Measurements from ENCODE around the gene PEMT. TPM values are rescaled to one million over a fixed set of nuclear protein-coding genes. Genes with fewer than 3 reads are reported as not detected.

PEMT gene
- total and polyA plus RNA-seq, 12 donors = 19.7 to 141 (median 65.3) TPM

DNA sequence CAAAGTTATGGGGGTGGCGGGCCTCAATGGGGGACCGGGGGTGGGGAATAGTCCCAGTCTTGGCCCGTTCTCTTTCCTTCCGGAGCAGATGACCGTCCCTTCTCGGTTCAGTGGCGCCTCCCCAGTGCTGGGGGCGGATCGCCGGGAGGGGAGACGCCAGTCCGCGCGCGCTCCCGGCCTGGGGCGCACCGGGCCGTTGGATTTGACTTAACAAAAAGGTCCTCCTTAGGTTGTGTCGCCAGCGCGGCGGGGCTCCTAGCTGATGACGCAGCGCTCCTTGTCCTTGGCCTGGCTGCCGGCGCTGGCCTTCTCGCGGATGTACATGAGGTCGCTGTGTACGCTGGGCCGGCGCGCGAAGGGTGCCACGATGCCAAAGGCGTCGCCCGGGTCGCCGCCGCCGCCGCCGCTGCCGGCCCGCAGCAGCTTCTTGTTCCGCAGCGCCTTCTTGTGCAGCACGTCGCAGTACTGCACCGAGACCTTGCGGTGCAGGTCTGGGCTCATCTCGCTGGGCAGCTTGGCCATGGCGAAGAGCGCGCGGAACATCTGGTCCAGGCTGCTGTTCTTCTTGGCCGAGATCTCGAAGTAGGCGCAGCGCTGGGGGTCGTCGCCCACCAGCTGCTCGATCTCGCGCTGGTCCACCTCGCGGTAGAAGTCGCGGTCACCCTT, 96.5 kb downstream of the PEMT start:
- Histone ChIP-seq H3K9me3 (replicated peaks in 1 of 3) (no peaks in the 10 kb centered on the region), H3K4me3 (peak overlapping the region in 2 of 4 donors; percentile 29 to 58), H3K27me3 (no peaks in the 10 kb centered on the region), H3K4me1 (replicated peaks in 1 of 2) (peaks cover 9 to 31% of the 10 kb centered on the region in 2 donors), H3K27ac (peak overlapping the region; percentile 7 to 91 (median 33)), H3K36me3 (replicated peaks in 1 of 2) (peaks cover 0 to 16% of the 10 kb centered on the region in 2 donors)
- intact Hi-C loops (cut with DNase I) = loop anchor here (2.0 to 5.0 kb wide), 3 partner anchors 18 to 143 kb away; partner anchors contain the start of gene MED9 (in 1 of the 2)
- WGBS, 4 donors = 0 to 9% (median 2%) methylated on average over 1 to 71 of the region's 71 CpGs
- DNase-seq = peak; percentile 56 to 85 (median 67)
- TF ChIP-seq, protein P1, sequence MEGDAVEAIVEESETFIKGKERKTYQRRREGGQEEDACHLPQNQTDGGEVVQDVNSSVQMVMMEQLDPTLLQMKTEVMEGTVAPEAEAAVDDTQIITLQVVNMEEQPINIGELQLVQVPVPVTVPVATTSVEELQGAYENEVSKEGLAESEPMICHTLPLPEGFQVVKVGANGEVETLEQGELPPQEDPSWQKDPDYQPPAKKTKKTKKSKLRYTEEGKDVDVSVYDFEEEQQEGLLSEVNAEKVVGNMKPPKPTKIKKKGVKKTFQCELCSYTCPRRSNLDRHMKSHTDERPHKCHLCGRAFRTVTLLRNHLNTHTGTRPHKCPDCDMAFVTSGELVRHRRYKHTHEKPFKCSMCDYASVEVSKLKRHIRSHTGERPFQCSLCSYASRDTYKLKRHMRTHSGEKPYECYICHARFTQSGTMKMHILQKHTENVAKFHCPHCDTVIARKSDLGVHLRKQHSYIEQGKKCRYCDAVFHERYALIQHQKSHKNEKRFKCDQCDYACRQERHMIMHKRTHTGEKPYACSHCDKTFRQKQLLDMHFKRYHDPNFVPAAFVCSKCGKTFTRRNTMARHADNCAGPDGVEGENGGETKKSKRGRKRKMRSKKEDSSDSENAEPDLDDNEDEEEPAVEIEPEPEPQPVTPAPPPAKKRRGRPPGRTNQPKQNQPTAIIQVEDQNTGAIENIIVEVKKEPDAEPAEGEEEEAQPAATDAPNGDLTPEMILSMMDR (IDR thresholded peaks at IDR 0.05) = no peak
- no peak for TF ChIP-seq POLR2A (IDR thresholded peaks at IDR 0.05)

DNA sequence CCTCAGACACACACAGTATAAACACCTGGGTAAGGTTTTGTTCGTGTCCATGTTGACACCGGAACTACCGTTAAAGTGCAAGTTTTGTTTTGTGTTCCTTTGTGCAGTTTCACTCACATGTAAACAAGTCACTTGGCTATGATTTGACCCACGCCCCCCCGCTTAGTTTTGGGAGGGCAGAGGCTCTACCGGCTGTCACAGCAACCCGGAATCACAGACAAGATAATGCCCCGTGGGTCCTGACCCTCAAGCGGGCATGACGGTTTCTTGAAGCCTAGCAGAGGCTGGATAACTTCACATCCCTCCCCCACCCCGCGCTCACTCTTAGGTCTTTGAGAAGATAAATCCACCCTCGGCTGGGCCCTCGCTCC, 97.0 kb downstream of the PEMT start:
- Histone ChIP-seq H3K27me3 (no peaks in the 10 kb centered on the region), H3K9me3 (replicated peaks in 1 of 3) (no peaks in the 10 kb centered on the region), H3K4me1 (replicated peaks in 1 of 2) (peaks cover 9 to 31% of the 10 kb centered on the region in 2 donors), H3K4me3 (peak overlapping the region in 2 of 4 donors; percentile 0 to 58), H3K27ac (peak overlapping the region in 4 of 5 donors; percentile 7 to 91 (median 54)), H3K36me3 (replicated peaks in 1 of 2) (peaks cover 0 to 16% of the 10 kb centered on the region in 2 donors)
- 25 to 35% (median 31%) methylated on average over 10 to 14 of the region's 14 CpGs for WGBS, 4 donors
- peak in 5 of 7 donors; percentile 42 to 76 (median 50) for DNase-seq
- TF ChIP-seq POLR2A (IDR thresholded peaks at IDR 0.05) = no peak
- TF ChIP-seq, protein P1 (IDR thresholded peaks at IDR 0.05) = no peak
- intact Hi-C loops (cut with DNase I) = loop anchor here in 1 of 2 donors (2.0 kb wide), 2 partner anchors 18 to 140 kb away; partner anchors contain the start of gene MED9

DNA sequence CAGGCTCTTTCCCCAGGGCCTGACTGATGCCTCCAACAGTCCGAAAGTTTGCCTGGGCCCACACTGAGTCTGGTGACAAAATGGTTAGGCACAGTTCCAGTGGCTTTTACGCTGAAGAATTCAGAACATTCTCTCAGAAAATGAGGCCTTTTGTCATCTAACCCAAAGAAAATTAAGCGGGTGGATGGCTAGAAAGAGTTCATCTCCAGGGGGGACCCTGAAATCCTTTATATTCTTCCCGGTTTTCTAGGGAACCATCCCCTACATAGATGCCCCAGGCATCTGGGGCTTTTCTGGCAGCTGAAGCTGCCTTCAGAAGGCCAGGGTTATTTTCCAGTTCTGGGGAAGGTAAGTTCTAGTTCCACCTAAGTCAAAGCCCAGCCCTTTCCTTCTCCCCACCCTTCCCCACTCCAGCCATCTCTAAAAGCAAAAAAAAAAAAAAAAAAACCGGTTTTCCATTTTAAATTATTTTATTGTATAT, 97.5 kb downstream of the PEMT start:
- peak overlapping the region in 3 of 5 donors; percentile 7 to 91 (median 67) for H3K27ac ChIP-seq
- H3K27me3 ChIP-seq = no peaks in the 10 kb centered on the region
- WGBS, 4 donors = 82 to 88% (median 83%) methylated on average over 5 of the region's 5 CpGs
- intact Hi-C loops (cut with DNase I) = loop anchor here in 1 of 2 donors (2.0 kb wide), 2 partner anchors 17 to 139 kb away; partner anchors contain the start of gene MED9
- DNase-seq = no peak
- H3K9me3 ChIP-seq (replicated peaks in 1 of 3) = no peaks in the 10 kb centered on the region
- peak overlapping the region in 1 of 4 donors; percentile 58 for H3K4me3 ChIP-seq
- H3K4me1 ChIP-seq (replicated peaks in 1 of 2) = peaks cover 9 to 31% of the 10 kb centered on the region in 2 donors
- peaks cover 0 to 16% of the 10 kb centered on the region in 2 donors for H3K36me3 ChIP-seq (replicated peaks in 1 of 2)
- TF ChIP-seq, protein P1 (IDR thresholded peaks at IDR 0.05) = no peak
- TF ChIP-seq POLR2A (IDR thresholded peaks at IDR 0.05) = no peak

DNA sequence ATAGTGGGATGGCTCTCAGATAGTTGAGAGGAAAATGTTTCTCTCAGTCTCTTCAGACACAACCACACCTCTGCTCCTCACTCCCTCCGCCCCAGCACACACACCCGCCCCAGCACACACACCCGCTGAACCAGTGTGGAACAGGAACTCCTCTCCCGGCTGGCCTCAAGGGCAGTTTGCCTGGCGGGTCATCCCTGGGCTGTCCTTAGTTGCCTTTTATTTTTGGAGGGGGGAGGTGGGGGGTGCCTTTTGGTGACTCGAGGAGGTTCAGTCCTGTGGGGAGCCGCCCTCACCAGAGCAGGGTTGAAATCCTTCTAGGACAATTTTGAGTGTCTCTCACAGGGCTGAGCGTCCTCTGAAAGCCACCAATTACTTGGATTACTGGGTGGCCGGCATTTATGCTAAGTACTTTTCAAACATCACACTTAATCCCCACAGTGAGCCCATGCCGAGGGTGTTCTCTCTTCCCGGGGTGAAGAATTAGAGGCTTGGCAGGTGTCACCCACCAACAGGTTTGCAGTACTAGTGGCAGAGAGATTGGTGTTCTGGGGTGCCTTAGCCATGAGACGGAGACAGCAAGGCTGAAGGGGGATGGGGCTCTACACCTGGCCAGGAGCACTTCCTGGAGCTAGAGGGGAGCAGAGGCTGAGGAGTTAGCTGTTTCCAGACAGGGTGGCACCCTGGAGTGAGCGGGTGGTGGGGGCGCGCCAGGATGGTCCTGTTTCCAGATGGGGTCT, 98.1 kb downstream of the PEMT start:
- DNase-seq = peak in 3 of 7 donors; percentile 38 to 57 (median 45)
- Histone ChIP-seq H3K27ac (peak overlapping the region in 2 of 5 donors; percentile 67 to 91), H3K27me3 (no peaks in the 10 kb centered on the region), H3K36me3 (replicated peaks in 1 of 2) (peaks cover 0 to 16% of the 10 kb centered on the region in 2 donors), H3K4me1 (replicated peaks in 1 of 2) (peaks cover 9 to 31% of the 10 kb centered on the region in 2 donors), H3K9me3 (replicated peaks in 1 of 3) (no peaks in the 10 kb centered on the region), H3K4me3 (no peak overlapping the region)
- TF ChIP-seq, protein P1 (IDR thresholded peaks at IDR 0.05) = no peak
- TF ChIP-seq POLR2A (IDR thresholded peaks at IDR 0.05) = peak in 1 of 2 donors; percentile 12
- intact Hi-C loops (cut with DNase I) = no loop called here
- WGBS, 4 donors = 63 to 76% (median 66%) methylated on average over 12 to 15 of the region's 15 CpGs

All from adrenal gland (tissue), 12 donors.